ENCODE measurements around the gene ATXN7L2.

DNA sequence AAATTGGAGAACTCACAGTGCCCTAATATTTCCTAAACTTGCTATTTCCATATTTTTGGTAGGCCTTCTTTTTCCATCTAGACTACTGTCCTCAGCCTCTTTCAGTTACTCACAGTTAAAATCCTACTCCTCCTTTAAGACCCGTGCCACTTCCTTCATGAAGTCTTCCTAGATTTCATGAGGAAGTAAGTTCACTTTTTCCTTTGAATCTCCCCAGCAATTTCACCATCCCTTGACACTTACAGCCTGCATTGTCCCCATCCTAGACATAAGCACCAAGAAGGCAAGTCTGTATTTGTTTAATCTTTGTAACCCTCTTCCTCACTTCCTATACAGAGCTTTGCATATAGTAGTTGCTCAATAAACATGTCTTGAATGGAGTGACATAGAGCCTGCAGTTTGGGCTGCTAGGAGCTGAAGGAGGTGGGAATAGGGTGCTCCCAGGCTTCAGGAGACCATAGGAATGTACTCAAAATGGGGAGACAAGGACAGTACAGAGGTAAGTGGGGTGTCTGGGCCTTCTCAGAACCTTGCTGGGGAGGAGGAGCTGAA lies 50.7 kb downstream of the ATXN7L2 start:
- TF ChIP-seq, protein P1, sequence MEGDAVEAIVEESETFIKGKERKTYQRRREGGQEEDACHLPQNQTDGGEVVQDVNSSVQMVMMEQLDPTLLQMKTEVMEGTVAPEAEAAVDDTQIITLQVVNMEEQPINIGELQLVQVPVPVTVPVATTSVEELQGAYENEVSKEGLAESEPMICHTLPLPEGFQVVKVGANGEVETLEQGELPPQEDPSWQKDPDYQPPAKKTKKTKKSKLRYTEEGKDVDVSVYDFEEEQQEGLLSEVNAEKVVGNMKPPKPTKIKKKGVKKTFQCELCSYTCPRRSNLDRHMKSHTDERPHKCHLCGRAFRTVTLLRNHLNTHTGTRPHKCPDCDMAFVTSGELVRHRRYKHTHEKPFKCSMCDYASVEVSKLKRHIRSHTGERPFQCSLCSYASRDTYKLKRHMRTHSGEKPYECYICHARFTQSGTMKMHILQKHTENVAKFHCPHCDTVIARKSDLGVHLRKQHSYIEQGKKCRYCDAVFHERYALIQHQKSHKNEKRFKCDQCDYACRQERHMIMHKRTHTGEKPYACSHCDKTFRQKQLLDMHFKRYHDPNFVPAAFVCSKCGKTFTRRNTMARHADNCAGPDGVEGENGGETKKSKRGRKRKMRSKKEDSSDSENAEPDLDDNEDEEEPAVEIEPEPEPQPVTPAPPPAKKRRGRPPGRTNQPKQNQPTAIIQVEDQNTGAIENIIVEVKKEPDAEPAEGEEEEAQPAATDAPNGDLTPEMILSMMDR (IDR thresholded peaks at IDR 0.05; ENCODE audit: low read length) = no peak
- TF ChIP-seq EZH2 (optimal IDR thresholded peaks at IDR 0.05; ENCODE audit: low read depth, low read length) (no peak), EZH2phosphoT487 (IDR thresholded peaks at IDR 0.05; ENCODE audit: low read length) (no peak)

Data from MM.1S (cell line).